ENCODE measurements around the gene FFAR3.

GRCh38 chr19:35322014-35322413 lies 36.2 kb upstream of the FFAR3 start:
- TF ChIP-seq CTCF (IDR thresholded peaks at IDR 0.05; ENCODE audit: low read length) (no peak), EZH2 (IDR thresholded peaks at IDR 0.05; ENCODE audit: borderline replicate concordance, low read length) (no peak)

All from OCI-LY1 (cell line).